ENCODE measurements around the gene L2HGDH. TPM values are rescaled to one million over a fixed set of nuclear protein-coding genes. Genes with fewer than 3 reads are reported as not detected.

Gene L2HGDH
- total and polyA plus RNA-seq, 9 of the 15 experiments (the other 6 are each of a cell fraction or from before 2014, with no cell fraction given) = 1.7 to 16.1 (median 10.5) TPM

- H3K4me1 ChIP-seq (replicated peaks in 1 of 2; ENCODE audit: control insufficient read depth in 2 of 2, insufficient read depth in 2 of 2, low read length in 2 of 2) = no peaks in the 10 kb centered on the region; a peak in 3 of 5 replicates
- H3K27me3 ChIP-seq (ENCODE audit: control insufficient read depth in 2 of 2, insufficient read depth in 2 of 2, low read length in 2 of 2) = no peaks in the 10 kb centered on the region
- ChIA-PET POLR2A (no interaction called here), CTCF (ENCODE audit: low intra/inter-chr PET ratio) (no interaction called here)
- intact Hi-C loops (cut with micrococcal nuclease) (no loop called here), in situ Hi-C loops (cut with MboI) (no loop called here)
- FAIRE-seq = no peak
- H3K36me3 ChIP-seq (ENCODE audit: control insufficient read depth, insufficient read depth, low read length) = 0 out of 3 replicates have a peak, but pooled peaks cover 3% of the 10 kb centered on the region
- no peaks in the 10 kb centered on the region for H3K79me2 ChIP-seq (ENCODE audit: control insufficient read depth, insufficient read depth, low read length)
- no peaks in the 10 kb centered on the region for H3K9me1 ChIP-seq (ENCODE audit: control insufficient read depth, insufficient read depth, low read length)
- no peak overlapping the region for H3K4me2 ChIP-seq (ENCODE audit: insufficient read depth, low read length)
- 89% methylated on average over 3 of the region's 3 CpGs for WGBS (ENCODE audit: insufficient coverage, low coverage, missing lambda C conversion rate)
- TF ChIP-seq ZNF140 (CRISPR knock-in tag; IDR thresholded peaks at IDR 0.05) (no peak), ZNF239 (CRISPR knock-in tag; IDR thresholded peaks at IDR 0.05) (no peak), ATF6 (CRISPR knock-in tag; IDR thresholded peaks at IDR 0.05) (no peak), ETV5 (CRISPR knock-in tag; IDR thresholded peaks at IDR 0.05; ENCODE audit: low read depth) (no peak), HIVEP1 (CRISPR knock-in tag; IDR thresholded peaks at IDR 0.05) (no peak), MNT (conservative IDR thresholded peaks at IDR 0.05) (no peak), SAFB (IDR thresholded peaks at IDR 0.05; ENCODE audit: borderline replicate concordance, low read depth, low read length) (no peak), ZNF695 (CRISPR knock-in tag; IDR thresholded peaks at IDR 0.05) (no peak), RBM17 (IDR thresholded peaks at IDR 0.05; ENCODE audit: borderline replicate concordance, low read depth, low read length) (no peak), MCM5 (IDR thresholded peaks at IDR 0.05; ENCODE audit: low read depth) (no peak)
- TF ChIP-seq, protein P1, sequence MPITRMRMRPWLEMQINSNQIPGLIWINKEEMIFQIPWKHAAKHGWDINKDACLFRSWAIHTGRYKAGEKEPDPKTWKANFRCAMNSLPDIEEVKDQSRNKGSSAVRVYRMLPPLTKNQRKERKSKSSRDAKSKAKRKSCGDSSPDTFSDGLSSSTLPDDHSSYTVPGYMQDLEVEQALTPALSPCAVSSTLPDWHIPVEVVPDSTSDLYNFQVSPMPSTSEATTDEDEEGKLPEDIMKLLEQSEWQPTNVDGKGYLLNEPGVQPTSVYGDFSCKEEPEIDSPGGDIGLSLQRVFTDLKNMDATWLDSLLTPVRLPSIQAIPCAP (CRISPR knock-in tag; IDR thresholded peaks at IDR 0.05; ENCODE audit: borderline replicate concordance) = no peak
- DNase-seq (ENCODE audit: extremely low read depth in 1 of 4, low spot score in 3 of 4) = no peak
- H2AFZ ChIP-seq (ENCODE audit: low read depth, low read length) = no peak overlapping the region
- no peaks in the 10 kb centered on the region for H3K9me3 ChIP-seq (replicated peaks; ENCODE audit: control insufficient read depth, insufficient read depth, low read depth, low read length)
- H4K20me1 ChIP-seq (replicated peaks; ENCODE audit: control insufficient read depth, insufficient read depth, low read length) = no peaks in the 10 kb centered on the region
- no TSS peak for BruUV-seq (replicated peaks)
- no peak overlapping the region for H3K4me3 ChIP-seq
- no peak overlapping the region for H3K27ac ChIP-seq (ENCODE audit: extremely low read depth, low read depth, low read length)
- no peak for ATAC-seq
- no peak overlapping the region for H3K9ac ChIP-seq (ENCODE audit: insufficient read depth in 1 of 2, low read depth in 2 of 2, low read length in 2 of 2)
These were observed 57.8 kb downstream of the L2HGDH start for GRCh38 chr14:50254248-50254647.
